ENCODE results near the gene RBM18. TPM values are rescaled to one million over a fixed set of nuclear protein-coding genes. Genes with fewer than 3 reads are reported as not detected.
A peak's percentile ranks its signal among the peaks of the same experiment; 100 is the strongest.

The RBM18 gene
- total and polyA plus RNA-seq, 2 donors (not counting 1 experiment from before 2014, with no cell fraction given), result 9.7 to 12.4 TPM

GRCh38 chr9:122268041-122268814 lies 3.6 kb upstream of the RBM18 start:
- peak overlapping the region; percentile 2 for H3K4me2 ChIP-seq (replicated peaks; ENCODE audit: low read depth, low read length, poor library complexity, severe bottlenecking)
- ATAC-seq (ENCODE audit: low read depth) (no peak), DNase-seq (no peak)
- H3K4me3 Mint-ChIP-seq, result peak overlapping the region; percentile 10
- intact Hi-C loops (cut with micrococcal nuclease), result loop anchor here (5.0 to 10.0 kb wide), 3 partner anchors 187 to 1686 kb away; partner anchors contain the start of genes CDK5RAP2 and RABGAP1
- no peak overlapping the region for H3K27ac Mint-ChIP-seq
- TF ChIP-seq EZH2 (IDR thresholded peaks at IDR 0.05; ENCODE audit: borderline replicate concordance, insufficient read depth, low read depth, low read length, poor library complexity, severe bottlenecking), result no peak
- no peak for TF ChIP-seq CTCF (IDR thresholded peaks at IDR 0.05)
- no peaks in the 10 kb centered on the region for H3K9me3 ChIP-seq (ENCODE audit: control extremely low read depth in 1 of 3, control insufficient read depth in 2 of 3, insufficient read depth in 1 of 3, low read length in 2 of 3)
- no peak overlapping the region for H3K4me3 ChIP-seq (ENCODE audit: control extremely low read depth in 1 of 5, extremely low read depth in 1 of 5, insufficient read depth in 1 of 5, low read depth in 2 of 5, low read length in 4 of 5)
- no peak overlapping the region for H2AFZ ChIP-seq (ENCODE audit: insufficient read depth, low read depth, low read length, poor library complexity, severe bottlenecking)
- peaks cover 42% of the 10 kb centered on the region for H3K4me1 Mint-ChIP-seq
- no peaks in the 10 kb centered on the region for H3K9me3 Mint-ChIP-seq (ENCODE audit: insufficient read depth)
- peaks cover 0 to 22% of the 10 kb centered on the region in 2 experiments for H3K36me3 ChIP-seq (replicated peaks in 1 of 2; ENCODE audit: control extremely low read depth in 1 of 2, control insufficient read depth in 1 of 2, extremely low read depth in 1 of 2, insufficient read depth in 2 of 2, low read length in 1 of 2)
- no peaks in the 10 kb centered on the region for H3K27me3 Mint-ChIP-seq
- peaks cover 8% of the 10 kb centered on the region for H4K20me1 ChIP-seq (ENCODE audit: control insufficient read depth, insufficient read depth, low read length, poor library complexity, severe bottlenecking)
- WGBS (ENCODE audit: insufficient coverage), result 73% methylated on average over 5 of the region's 6 CpGs
- H3K9ac ChIP-seq (ENCODE audit: low read length), result no peak overlapping the region
- peak overlapping the region in 1 of 2 donors; percentile 16 for H3K27ac ChIP-seq (ENCODE audit: low read length in 2 of 2)
- peaks cover 90% of the 10 kb centered on the region for H3K79me2 ChIP-seq (ENCODE audit: control insufficient read depth, insufficient read depth, low read length)
- CTCF ChIA-PET, result no interaction called here
- H3K4me1 ChIP-seq (ENCODE audit: control insufficient read depth in 2 of 2, insufficient read depth in 2 of 2, low read length in 2 of 2), result peaks cover 20 to 23% of the 10 kb centered on the region in 2 donors
- POLR2A ChIA-PET, result no interaction called here
- H3K27me3 ChIP-seq (replicated peaks in 1 of 4; ENCODE audit: control extremely low read depth in 1 of 4, control insufficient read depth in 3 of 4, insufficient read depth in 4 of 4, low read length in 3 of 4), result no peaks in the 10 kb centered on the region
